GM08714 (cell line): ENCODE data around the gene FLNB.

Experiments
- H3K4me3 ChIP-seq: fragments of 200-500 bp; sonication (Bioruptor generic); 2 replicates; pipeline ENCODE4 v1.5.1; 2014; ENCODE audit warnings: mild to moderate bottlenecking, low read length, inconsistent platforms
- ZNF274 ChIP-seq: IDR thresholded peaks from 2 replicates; pipeline ENCODE4 v1.6.1; 2012; ENCODE audit warnings: mild to moderate bottlenecking, low read depth, low read length

Gene FLNB, protein sequence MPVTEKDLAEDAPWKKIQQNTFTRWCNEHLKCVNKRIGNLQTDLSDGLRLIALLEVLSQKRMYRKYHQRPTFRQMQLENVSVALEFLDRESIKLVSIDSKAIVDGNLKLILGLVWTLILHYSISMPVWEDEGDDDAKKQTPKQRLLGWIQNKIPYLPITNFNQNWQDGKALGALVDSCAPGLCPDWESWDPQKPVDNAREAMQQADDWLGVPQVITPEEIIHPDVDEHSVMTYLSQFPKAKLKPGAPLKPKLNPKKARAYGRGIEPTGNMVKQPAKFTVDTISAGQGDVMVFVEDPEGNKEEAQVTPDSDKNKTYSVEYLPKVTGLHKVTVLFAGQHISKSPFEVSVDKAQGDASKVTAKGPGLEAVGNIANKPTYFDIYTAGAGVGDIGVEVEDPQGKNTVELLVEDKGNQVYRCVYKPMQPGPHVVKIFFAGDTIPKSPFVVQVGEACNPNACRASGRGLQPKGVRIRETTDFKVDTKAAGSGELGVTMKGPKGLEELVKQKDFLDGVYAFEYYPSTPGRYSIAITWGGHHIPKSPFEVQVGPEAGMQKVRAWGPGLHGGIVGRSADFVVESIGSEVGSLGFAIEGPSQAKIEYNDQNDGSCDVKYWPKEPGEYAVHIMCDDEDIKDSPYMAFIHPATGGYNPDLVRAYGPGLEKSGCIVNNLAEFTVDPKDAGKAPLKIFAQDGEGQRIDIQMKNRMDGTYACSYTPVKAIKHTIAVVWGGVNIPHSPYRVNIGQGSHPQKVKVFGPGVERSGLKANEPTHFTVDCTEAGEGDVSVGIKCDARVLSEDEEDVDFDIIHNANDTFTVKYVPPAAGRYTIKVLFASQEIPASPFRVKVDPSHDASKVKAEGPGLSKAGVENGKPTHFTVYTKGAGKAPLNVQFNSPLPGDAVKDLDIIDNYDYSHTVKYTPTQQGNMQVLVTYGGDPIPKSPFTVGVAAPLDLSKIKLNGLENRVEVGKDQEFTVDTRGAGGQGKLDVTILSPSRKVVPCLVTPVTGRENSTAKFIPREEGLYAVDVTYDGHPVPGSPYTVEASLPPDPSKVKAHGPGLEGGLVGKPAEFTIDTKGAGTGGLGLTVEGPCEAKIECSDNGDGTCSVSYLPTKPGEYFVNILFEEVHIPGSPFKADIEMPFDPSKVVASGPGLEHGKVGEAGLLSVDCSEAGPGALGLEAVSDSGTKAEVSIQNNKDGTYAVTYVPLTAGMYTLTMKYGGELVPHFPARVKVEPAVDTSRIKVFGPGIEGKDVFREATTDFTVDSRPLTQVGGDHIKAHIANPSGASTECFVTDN (N-terminal part only)

DNA sequence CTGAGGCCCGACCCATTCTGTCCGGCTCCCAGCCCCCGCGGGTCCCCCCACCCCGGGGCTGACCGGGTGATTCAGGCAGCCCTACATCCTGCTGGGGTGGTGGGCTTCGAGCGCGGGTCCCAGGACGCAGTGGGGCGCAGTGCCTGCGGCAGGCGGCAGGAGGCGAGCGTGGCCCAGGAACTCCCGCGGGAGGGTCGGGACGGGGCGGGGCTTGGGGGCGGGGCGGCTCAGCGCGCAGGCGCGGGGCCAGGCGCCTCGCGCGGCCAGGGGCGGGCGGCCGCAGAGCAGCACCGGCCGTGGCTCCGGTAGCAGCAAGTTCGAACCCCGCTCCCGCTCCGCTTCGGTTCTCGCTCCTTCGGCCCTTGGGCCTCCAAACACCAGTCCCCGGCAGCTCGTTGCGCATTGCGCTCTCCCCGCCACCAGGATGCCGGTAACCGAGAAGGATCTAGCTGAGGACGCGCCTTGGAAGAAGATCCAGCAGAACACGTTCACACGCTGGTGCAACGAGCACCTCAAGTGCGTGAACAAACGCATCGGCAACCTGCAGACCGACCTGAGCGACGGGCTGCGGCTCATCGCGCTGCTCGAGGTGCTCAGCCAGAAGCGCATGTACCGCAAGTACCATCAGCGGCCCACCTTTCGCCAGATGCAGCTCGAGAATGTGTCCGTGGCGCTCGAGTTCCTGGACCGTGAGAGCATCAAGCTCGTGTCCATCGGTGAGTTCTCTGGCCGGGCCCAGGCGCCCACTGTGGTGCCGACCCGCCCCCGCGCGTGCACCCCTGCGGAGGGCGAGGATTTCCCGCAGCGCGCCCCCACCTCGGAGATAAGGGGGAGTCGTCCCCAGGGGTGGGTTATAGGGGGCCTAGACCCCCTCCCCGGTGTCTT is at the start of gene FLNB:
Gene FLNB (plus strand): TSS at position 282 of the 885 bp plus-strand sequence. CDS start 143 bp downstream, at position 425.
- H3K4me3 ChIP-seq = peak within 1 kb of the TSS; percentile 85
- no peak for TF ChIP-seq ZNF274

DNA sequence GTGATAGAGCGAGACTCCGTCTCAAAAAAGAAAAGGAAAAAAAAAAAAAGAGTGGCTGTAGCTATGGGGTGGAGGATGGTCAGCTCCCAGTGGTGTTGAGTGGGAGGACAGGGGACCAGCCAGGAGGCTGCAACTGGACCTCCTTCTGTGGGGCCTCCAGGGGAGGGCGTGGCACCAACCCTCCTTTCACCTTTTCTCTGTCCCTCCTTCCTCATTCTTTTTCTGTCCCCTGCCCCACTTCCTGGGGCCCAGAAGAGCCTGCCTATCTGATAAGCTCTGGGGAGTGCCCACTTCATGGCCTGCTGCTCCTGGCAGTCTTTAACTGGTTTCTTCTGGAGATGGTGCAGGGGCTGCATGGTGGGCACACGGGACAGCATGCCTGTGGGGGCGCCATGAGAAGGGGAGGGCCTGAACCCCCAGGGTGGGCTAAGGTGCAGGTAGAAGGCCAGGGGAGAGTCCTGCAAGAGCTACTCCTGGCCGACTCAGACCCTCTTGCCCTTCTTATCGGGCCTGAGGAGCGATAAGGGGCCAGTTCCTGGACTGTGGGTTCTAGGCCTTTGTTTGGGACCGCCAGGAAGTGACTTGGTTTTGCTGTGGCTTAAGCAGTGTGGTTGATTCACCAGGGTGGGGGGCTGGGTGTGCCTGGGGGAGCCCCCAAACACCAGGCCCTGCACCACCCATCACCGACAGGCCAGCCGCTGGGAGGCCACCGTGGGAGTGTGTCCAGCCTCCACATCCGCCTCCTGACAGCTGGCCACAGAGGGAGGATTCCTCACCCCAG is 49.4 kb upstream of the FLNB start:
- H3K4me3 ChIP-seq = no peak overlapping the region
- TF ChIP-seq ZNF274 = no peak

DNA sequence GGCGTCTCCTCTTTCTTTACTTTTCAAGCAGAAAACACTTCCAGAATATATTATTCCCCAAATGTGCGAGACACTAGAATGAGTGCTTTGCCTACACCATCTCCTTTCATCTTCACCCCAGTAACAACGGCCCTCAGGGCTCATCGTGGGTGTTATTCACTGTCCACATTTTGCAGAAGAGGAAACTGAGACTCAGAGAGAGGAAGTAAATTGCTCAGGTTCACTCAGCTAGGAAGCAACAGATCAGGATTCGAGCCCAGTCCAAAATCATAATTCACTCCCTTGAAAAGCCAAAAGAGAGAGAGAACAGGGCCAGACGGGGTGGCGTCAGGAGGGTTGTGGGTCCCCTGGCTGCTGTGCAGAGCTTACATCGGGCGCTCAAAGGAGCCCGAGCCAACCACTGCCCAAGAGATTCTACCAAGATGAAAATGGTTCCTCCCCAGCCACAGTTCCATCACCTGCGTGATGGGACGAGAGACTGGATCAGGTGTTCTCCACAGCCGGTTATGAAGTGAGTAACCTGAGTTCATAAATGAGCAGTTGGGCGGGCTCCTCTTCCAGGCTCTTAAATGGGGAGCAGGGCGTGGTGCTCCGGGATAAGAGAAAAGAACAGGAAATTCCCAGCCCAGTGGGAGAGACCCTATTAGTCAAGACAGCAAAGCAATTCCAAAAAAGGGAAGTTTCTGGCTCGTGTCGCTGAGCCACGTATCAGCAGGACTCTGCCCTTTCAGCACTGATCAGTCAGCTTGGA is 48.6 kb upstream of the FLNB start:
- H3K4me3 ChIP-seq = no peak overlapping the region
- no peak for TF ChIP-seq ZNF274

DNA sequence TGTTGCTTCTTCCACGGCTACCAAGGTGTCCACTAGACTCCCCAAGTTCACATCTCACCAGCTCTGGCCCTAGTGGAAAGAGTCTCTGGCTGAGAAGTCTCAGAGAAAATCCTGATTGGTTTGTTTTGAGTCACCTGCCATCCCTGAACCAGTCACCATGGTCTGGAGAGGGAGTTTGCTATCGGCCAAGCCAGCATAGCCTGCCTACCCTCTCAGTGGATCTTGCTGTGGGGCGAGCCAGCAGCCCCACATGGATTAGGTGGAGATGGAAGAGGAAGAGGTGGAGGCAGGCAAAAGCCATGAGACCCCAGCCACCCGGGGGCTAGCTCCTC is 48.1 kb upstream of the FLNB start:
- H3K4me3 ChIP-seq = no peak overlapping the region
- TF ChIP-seq ZNF274 = no peak

DNA sequence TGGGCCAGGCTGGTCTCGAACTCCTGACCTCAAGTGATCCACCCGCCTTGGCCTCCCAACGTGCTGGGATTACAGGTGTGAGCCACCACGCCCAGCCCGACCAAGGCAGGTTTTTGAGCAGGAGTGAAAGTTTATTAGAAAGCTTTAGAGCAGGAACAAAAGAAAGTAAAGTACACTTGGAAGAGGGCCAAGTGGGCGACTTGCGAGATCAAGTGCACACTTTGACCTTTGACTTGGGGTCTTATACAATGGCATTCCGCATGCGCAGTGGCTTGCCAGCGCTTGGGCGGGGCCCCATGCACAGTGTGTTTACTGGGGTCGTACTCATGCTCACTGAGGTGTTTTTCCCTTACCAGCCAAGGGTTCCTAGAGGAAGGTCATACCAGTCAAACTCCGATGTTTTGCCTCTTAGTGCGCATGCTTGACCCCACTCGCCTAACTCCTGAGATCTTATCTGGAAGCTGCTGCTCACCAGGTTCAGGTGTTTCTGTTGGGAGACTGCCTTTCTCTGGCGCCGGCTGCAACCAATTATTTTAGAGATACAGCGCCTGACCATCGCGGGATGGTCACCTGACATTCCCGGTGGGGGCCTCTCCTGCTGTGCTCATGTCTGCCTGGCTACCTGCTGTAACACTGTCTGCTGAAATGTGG is 46.9 kb upstream of the FLNB start:
- no peak for TF ChIP-seq ZNF274

DNA sequence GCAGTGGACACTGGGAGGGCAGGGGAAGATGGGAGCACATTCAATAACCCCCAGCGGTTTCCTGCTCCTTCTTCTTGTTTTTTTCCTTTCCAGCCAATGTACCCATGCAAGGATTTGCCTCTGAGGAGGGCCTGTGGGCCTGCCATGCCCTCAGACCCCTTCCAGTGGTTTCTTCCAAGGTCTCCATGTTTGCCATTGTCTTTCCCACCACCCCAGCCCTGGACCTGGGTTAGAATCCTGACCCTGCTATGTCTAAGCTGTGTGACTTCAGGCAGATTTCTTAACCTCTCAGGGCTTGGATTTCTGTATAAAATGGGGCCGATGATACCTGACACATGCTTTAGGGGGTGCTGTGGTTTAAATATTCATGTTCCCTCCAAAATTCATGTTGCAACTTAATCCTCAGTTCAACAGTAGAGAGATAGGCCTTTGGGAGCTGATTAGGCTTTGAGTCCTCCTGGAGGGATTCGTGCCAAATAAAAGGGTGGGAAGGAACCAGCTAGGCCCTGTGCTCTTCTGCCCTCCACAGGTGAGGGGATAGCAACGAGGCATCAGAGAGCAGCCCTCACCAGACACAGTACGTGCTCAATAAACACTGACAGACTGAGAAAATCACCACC is 46.3 kb upstream of the FLNB start:
- no peak for TF ChIP-seq ZNF274
- H3K4me3 ChIP-seq = no peak overlapping the region

More for the DNA sequence above, 46.9 kb upstream of the FLNB start:
- no peak overlapping the region for H3K4me3 ChIP-seq

DNA sequence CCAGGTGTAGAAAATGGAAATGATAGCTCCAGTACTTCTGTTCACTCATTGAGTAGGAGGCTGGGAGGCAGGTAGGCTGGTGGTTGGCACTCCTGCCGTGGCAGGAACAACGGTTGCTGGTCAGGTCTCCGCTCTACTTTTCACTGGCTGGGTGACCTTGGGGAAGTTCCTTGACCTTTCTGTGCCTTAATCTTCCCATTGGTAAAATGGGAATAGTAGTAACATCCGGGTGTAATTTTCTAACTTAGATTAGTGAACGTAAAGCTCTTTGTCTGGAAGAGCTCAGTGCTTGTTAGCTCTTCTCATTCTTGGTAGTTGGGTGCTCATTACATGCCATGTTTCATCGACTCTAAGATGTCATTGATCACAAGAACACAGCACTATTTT is 45.8 kb upstream of the FLNB start:
- H3K4me3 ChIP-seq = no peak overlapping the region
- no peak for TF ChIP-seq ZNF274

DNA sequence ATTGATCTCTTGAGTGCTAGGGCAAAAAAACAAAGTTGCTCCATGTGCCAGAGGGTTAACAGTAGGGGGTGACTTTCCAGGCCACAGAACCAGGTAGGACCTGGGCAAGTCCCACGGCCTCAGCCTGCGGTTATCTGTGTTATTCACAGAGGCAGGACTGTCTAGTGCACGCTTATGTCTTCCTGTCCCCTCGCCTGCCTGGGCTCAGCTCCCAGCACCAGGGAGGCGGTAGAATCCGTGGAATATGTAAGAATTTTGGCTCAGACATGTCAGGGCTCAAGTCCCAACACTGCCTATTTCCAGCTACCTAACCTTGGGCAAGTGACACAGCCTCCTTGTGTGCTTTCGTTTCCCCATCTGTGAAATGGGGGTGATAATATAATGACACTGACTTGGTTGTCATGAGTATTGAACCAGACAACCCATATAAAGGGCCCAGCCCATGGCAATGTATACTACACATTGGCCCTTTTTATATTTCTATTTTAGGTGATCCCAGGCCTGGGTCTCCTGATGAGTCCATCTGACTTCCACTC is 44.3 kb upstream of the FLNB start:
- H3K4me3 ChIP-seq = no peak overlapping the region
- TF ChIP-seq ZNF274 = no peak

DNA sequence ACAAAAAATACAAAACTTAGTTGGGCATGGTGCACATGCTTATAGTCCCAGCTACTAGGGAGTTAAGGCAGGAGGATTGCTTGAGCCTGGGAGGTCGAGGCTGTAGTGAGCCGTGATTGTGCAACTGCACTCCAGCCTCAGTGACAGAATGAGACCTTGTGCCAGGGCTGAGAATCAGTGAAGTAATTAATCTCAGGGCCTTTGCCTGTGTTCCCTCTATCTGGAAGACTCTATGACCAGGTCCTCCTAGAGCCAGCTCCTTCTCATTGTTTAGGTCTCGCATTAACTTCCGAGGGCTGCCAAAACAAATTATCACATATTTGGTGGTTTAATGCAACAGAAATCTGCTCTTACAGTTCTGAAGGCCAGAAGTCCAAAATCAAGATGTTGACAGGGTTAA is 41.4 kb upstream of the FLNB start:
- no peak for TF ChIP-seq ZNF274
- H3K4me3 ChIP-seq = no peak overlapping the region

DNA sequence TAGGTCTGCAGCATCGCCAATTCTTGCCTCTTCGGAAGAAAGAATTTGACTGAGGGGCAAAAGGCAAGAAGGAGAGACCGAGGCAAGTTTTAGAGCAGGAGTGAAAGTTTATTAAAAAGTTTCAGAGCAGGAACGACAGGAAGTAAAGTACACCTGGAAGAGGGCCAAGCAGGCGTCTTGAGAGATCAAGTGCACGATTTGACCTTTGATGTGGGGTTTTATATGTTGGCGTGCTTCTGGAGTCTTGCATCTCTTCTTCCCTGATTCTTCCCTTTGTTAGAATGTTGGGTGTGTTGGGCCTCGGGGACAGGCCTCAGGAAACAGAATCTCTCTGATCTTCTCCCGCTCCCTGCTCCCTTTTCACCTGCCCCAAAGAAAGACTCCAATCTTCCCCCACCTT is 40.6 kb upstream of the FLNB start:
- no peak for TF ChIP-seq ZNF274
- no peak overlapping the region for H3K4me3 ChIP-seq

DNA sequence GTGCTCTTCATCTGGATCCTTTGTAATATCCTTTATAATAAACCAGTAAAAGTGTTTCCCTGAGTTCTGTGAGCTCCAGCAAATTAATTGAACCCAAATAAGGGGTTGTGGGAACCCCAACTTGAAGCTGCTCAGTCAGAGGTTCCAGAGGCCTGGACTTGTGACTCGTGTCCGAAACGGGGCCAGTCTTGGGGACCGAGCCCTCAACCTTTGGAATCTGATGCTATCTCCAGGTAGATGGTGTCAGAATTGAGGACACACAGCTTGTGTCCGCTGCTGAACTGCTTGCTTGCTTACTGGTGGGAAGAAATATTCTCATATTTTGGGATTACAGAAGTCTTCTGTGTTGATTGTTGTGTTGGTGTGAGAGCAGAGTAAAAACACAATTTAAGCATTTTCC is 39.7 kb upstream of the FLNB start:
- no peak overlapping the region for H3K4me3 ChIP-seq
- TF ChIP-seq ZNF274 = no peak
